DND-41 (cell line): Measurements from ENCODE around the gene FOXP1.

Source experiments
- EZH2 ChIP-seq: IDR thresholded peaks from 3 replicates; pipeline ENCODE4 v1.6.1; 2012; ENCODE audit warnings: borderline replicate concordance, low read depth, mild to moderate bottlenecking, moderate library complexity, low read length, inconsistent platforms; ENCODE audit not compliant: severe bottlenecking
- TF ChIP-seq, protein P1 (sequence below): IDR thresholded peaks from 2 replicates; pipeline ENCODE4 v1.5.1; 2012; ENCODE audit warnings: borderline replicate concordance, low read length, moderate library complexity, mild to moderate bottlenecking; ENCODE audit not compliant: poor library complexity, severe bottlenecking; ENCODE audit errors: extremely low read depth

DNA sequence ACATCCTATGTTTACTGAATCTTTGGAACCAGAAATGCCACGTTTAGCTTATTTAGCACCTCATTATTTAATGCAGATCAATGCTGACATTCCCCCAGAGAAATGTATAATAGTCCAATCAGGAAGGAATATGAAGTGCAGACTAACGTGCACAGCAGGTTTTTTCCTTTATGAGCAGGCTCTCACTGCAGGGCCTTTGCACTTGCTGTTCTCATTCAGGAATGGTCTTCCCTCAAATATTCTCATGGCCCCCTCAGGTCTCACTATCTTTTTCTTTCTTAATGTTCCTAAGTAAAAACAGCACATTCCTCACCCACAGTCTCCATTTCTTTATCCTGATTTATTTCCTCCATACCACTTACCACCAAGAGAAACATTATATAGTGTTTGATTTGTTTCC lies 174.6 kb downstream of the FOXP1 start:
- TF ChIP-seq, protein P1, sequence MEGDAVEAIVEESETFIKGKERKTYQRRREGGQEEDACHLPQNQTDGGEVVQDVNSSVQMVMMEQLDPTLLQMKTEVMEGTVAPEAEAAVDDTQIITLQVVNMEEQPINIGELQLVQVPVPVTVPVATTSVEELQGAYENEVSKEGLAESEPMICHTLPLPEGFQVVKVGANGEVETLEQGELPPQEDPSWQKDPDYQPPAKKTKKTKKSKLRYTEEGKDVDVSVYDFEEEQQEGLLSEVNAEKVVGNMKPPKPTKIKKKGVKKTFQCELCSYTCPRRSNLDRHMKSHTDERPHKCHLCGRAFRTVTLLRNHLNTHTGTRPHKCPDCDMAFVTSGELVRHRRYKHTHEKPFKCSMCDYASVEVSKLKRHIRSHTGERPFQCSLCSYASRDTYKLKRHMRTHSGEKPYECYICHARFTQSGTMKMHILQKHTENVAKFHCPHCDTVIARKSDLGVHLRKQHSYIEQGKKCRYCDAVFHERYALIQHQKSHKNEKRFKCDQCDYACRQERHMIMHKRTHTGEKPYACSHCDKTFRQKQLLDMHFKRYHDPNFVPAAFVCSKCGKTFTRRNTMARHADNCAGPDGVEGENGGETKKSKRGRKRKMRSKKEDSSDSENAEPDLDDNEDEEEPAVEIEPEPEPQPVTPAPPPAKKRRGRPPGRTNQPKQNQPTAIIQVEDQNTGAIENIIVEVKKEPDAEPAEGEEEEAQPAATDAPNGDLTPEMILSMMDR = no peak
- TF ChIP-seq EZH2 = no peak
